Thymus (tissue), 11 donors: ENCODE data around the gene TCF12. TPM values are rescaled to one million over a fixed set of nuclear protein-coding genes. Genes with fewer than 3 reads are reported as not detected.

Source experiments
- DNase-seq, 9 donors: peaks; one replicate each; pipeline ENCODE4 v3.0.0-alpha.2; 2013; ENCODE audit warnings: low spot score in 9 of 9, low read depth in 6 of 9, missing footprints in 1 of 9
- H3K27ac ChIP-seq, 2 donors: one replicate each; pipeline ENCODE4 v1.5.1; 2013; ENCODE audit warnings: control low read depth in 1 of 2, low read depth in 1 of 2, low read length in 1 of 2, mild to moderate bottlenecking in 1 of 2, moderate library complexity in 1 of 2
- H3K27me3 ChIP-seq, 2 donors: one replicate each; pipeline ENCODE4 v1.5.1; 2013; ENCODE audit warnings: low read length in 1 of 2; ENCODE audit not compliant: control insufficient read depth in 2 of 2, insufficient read depth in 1 of 2
- H3K36me3 ChIP-seq, 2 donors: one replicate each; pipeline ENCODE4 v1.5.1; 2013; ENCODE audit warnings: low read length in 1 of 2, mild to moderate bottlenecking in 1 of 2, moderate library complexity in 1 of 2; ENCODE audit not compliant: control insufficient read depth in 2 of 2, insufficient read depth in 2 of 2
- H3K4me1 ChIP-seq, 2 donors: one replicate each; pipeline ENCODE4 v1.5.1; 2013; ENCODE audit warnings: low read length in 2 of 2; ENCODE audit not compliant: control insufficient read depth in 2 of 2, insufficient read depth in 2 of 2
- H3K4me3 ChIP-seq, 2 donors: one replicate each; pipeline ENCODE4 v1.5.1; 2013; ENCODE audit warnings: low read length in 2 of 2, control low read depth in 1 of 2, mild to moderate bottlenecking in 1 of 2
- H3K9me3 ChIP-seq, 2 donors: one replicate each; pipeline ENCODE4 v1.5.1; 2013; ENCODE audit warnings: low read length in 1 of 2, mild to moderate bottlenecking in 1 of 2; ENCODE audit not compliant: control insufficient read depth in 2 of 2, insufficient read depth in 1 of 2
- WGBS: extraction: QIAGEN DNeasy Blood & Tissue Kit; methylation state at CpG from one replicate; pipeline ENCODE4 v1.1.7; 2013; 5-methylcytosine and 5-hydroxymethylcytosine counted together
- polyA plus RNA-seq: library from polyadenylated mRNA; stranded (reverse); fragments of 200-250 nt; gene quantifications from one replicate; pipeline ENCODE4 v1.2.3, GENCODE V29; 2013
- total RNA-seq: library from RNA; stranded (reverse); fragments of 120-200 nt; gene quantifications from one replicate; pipeline ENCODE4 v1.2.4, GENCODE V29; 2013
- donor health status: healthy.

Gene TCF12
- total and polyA plus RNA-seq, 2 donors, result 45.2 to 159 TPM

GRCh38 chr15:57256939-57257338 is 338.5 kb downstream of the TCF12 start:
- no peaks in the 10 kb centered on the region for H3K4me1 ChIP-seq
- H3K36me3 ChIP-seq, result peaks cover 21 to 67% of the 10 kb centered on the region in 2 donors
- no peak for DNase-seq
- H3K27me3 ChIP-seq, result no peaks in the 10 kb centered on the region
- no peak overlapping the region for H3K27ac ChIP-seq
- WGBS, result over 99% methylated on average over 2 of the region's 2 CpGs
- H3K9me3 ChIP-seq, result no peaks in the 10 kb centered on the region
- H3K4me3 ChIP-seq, result no peak overlapping the region

GRCh38 chr15:57259568-57260040 is 341.2 kb downstream of the TCF12 start:
- no peaks in the 10 kb centered on the region for H3K9me3 ChIP-seq
- no peak overlapping the region for H3K4me3 ChIP-seq
- no peak for DNase-seq
- peaks cover 27 to 73% of the 10 kb centered on the region in 2 donors for H3K36me3 ChIP-seq
- H3K27me3 ChIP-seq, result no peaks in the 10 kb centered on the region
- no peaks in the 10 kb centered on the region for H3K4me1 ChIP-seq
- 78% methylated on average over 6 of the region's 6 CpGs for WGBS
- no peak overlapping the region for H3K27ac ChIP-seq

- no peak for DNase-seq
- Histone ChIP-seq H3K4me3 (no peak overlapping the region), H3K9me3 (no peaks in the 10 kb centered on the region), H3K27me3 (no peaks in the 10 kb centered on the region), H3K36me3 (peaks cover 35 to 79% of the 10 kb centered on the region in 2 donors), H3K27ac (no peak overlapping the region), H3K4me1 (no peaks in the 10 kb centered on the region)
- WGBS, result over 99% methylated on average over 3 of the region's 3 CpGs
Observed at GRCh38 chr15:57263520-57263919, 345.1 kb downstream of the TCF12 start.

GRCh38 chr15:57272771-57273357 is 354.4 kb downstream of the TCF12 start:
- Histone ChIP-seq H3K36me3 (peaks cover 56 to 75% of the 10 kb centered on the region in 2 donors), H3K27me3 (no peaks in the 10 kb centered on the region), H3K4me1 (no peaks in the 10 kb centered on the region), H3K4me3 (no peak overlapping the region), H3K27ac (no peak overlapping the region), H3K9me3 (no peaks in the 10 kb centered on the region)
- no peak for DNase-seq
- WGBS, result 95% methylated on average over 9 of the region's 9 CpGs

- Histone ChIP-seq H3K27ac (no peak overlapping the region), H3K4me1 (no peaks in the 10 kb centered on the region), H3K27me3 (no peaks in the 10 kb centered on the region), H3K36me3 (peaks cover 54 to 74% of the 10 kb centered on the region in 2 donors), H3K4me3 (no peak overlapping the region), H3K9me3 (no peaks in the 10 kb centered on the region)
- no peak for DNase-seq
- 93% methylated on average over 1 of the region's 1 CpG for WGBS
Observed at GRCh38 chr15:57273402-57273801, 355.0 kb downstream of the TCF12 start.

GRCh38 chr15:57278439-57278838 is 360.0 kb downstream of the TCF12 start:
- 97% methylated on average over 3 of the region's 3 CpGs for WGBS
- no peaks in the 10 kb centered on the region for H3K4me1 ChIP-seq
- H3K27ac ChIP-seq, result no peak overlapping the region
- H3K27me3 ChIP-seq, result no peaks in the 10 kb centered on the region
- H3K36me3 ChIP-seq, result peaks cover 62 to 88% of the 10 kb centered on the region in 2 donors
- H3K4me3 ChIP-seq, result no peak overlapping the region
- DNase-seq, result no peak
- H3K9me3 ChIP-seq, result no peaks in the 10 kb centered on the region

DNA sequence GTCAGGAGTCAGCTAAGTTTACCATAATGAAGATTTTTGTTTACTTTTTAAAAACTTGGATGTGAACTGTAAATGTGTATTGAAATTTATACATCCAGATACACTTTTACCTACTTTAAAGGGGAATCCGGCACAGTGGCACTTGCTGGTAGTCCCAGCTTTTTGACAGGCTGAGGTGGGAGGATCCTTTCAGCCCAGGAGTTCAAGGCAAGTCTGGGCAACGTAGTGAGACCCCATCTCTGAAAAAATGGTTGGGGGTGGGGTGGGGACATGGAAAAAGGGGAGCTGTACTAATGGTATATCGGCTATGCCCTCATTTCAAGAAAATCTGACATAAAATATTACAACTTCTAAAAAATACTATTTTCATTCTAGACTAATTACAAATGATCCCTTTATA is 362.0 kb downstream of the TCF12 start:
- H3K27ac ChIP-seq, result no peak overlapping the region
- H3K27me3 ChIP-seq, result no peaks in the 10 kb centered on the region
- H3K4me3 ChIP-seq, result no peak overlapping the region
- peaks cover 58 to 88% of the 10 kb centered on the region in 2 donors for H3K36me3 ChIP-seq
- no peaks in the 10 kb centered on the region for H3K9me3 ChIP-seq
- WGBS, result 99% methylated on average over 3 of the region's 3 CpGs
- H3K4me1 ChIP-seq, result no peaks in the 10 kb centered on the region
- DNase-seq, result no peak

DNA sequence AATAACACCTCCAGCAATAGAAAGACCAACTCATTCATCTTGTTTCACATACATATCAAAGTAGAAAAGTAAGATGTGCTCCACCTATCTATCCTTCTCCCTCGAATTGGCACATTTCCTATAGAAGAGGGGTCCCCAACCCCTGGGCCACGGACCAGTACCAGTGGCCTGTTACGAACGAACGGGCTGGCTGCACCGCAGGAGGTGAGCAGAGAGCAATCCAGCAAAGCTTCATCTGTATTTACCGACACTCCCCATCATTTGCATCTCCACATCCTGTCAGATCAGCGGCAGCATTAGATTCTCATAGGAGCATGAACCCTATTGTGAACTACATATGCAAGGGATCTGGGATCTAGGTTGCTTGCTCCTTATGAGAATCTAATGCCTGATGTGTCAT is 362.9 kb downstream of the TCF12 start:
- Histone ChIP-seq H3K36me3 (peaks cover 59 to 88% of the 10 kb centered on the region in 2 donors), H3K9me3 (no peaks in the 10 kb centered on the region), H3K4me1 (no peaks in the 10 kb centered on the region), H3K27ac (no peak overlapping the region), H3K27me3 (no peaks in the 10 kb centered on the region), H3K4me3 (no peak overlapping the region)
- no peak for DNase-seq
- WGBS, result 94% methylated on average over 8 of the region's 8 CpGs

DNA sequence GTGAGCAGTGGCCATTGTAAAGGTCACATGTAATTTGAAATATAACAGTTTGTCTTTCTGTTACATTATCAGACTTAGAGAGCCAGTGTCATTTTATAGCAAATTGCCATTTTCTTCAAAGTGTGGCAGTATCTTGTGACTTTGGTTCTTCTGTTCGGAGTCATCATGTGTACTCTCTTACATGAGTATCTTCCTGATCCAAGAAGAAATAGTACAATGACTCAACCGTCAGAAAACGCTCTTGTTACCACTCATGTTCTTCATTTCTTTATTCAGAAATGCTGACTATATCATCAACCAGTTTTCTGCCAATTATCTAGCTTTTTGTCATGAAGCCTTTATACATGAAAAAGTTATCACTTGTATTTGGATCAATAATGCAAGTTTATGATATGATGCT is 364.2 kb downstream of the TCF12 start:
- Histone ChIP-seq H3K9me3 (no peaks in the 10 kb centered on the region), H3K4me3 (no peak overlapping the region), H3K27me3 (no peaks in the 10 kb centered on the region), H3K4me1 (no peaks in the 10 kb centered on the region), H3K27ac (no peak overlapping the region), H3K36me3 (peaks cover 56 to 92% of the 10 kb centered on the region in 2 donors)
- 96% methylated on average over 3 of the region's 3 CpGs for WGBS
- DNase-seq, result no peak
